ENCODE data around the gene SLC38A7. TPM values are rescaled to one million over a fixed set of nuclear protein-coding genes. Genes with fewer than 3 reads are reported as not detected.

SLC38A7 gene
- total and polyA plus RNA-seq, 9 donors = 3.3 to 14.6 (median 9.7) TPM

DNA sequence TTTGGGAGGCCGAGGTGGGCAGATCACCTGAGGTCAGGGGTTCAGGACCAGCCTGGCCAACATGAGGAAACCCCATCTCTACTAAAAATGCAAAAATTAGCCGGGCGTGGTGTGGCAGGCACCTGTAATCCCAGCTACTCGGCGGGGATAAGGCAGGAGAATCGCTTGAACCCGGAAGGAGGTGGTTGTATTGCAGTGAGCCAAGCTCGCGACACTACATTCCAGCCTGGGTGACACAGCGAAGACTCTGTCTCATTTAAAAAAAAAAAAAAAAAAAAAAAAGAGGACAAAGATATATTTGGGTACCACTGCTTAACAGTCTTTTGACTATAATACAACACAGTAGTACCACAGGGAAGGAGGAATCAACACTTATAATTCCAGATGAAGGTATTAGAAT, 64.2 kb downstream of the SLC38A7 start:
- TF ChIP-seq, protein P1, sequence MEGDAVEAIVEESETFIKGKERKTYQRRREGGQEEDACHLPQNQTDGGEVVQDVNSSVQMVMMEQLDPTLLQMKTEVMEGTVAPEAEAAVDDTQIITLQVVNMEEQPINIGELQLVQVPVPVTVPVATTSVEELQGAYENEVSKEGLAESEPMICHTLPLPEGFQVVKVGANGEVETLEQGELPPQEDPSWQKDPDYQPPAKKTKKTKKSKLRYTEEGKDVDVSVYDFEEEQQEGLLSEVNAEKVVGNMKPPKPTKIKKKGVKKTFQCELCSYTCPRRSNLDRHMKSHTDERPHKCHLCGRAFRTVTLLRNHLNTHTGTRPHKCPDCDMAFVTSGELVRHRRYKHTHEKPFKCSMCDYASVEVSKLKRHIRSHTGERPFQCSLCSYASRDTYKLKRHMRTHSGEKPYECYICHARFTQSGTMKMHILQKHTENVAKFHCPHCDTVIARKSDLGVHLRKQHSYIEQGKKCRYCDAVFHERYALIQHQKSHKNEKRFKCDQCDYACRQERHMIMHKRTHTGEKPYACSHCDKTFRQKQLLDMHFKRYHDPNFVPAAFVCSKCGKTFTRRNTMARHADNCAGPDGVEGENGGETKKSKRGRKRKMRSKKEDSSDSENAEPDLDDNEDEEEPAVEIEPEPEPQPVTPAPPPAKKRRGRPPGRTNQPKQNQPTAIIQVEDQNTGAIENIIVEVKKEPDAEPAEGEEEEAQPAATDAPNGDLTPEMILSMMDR (IDR thresholded peaks at IDR 0.05) = no peak
- TF ChIP-seq EP300 (IDR thresholded peaks at IDR 0.05) (no peak), POLR2A (IDR thresholded peaks at IDR 0.05) (no peak)
- DNase-seq = no peak
- Histone ChIP-seq H3K36me3 (no peaks in the 10 kb centered on the region), H3K9me3 (no peaks in the 10 kb centered on the region), H3K27me3 (no peaks in the 10 kb centered on the region), H3K27ac (no peak overlapping the region), H3K4me3 (no peak overlapping the region), H3K4me1 (ENCODE audit: insufficient read depth) (peaks cover 2% of the 10 kb centered on the region)
- WGBS, 3 donors = 90 to 93% (median 93%) methylated on average over 10 of the region's 10 CpGs
- intact Hi-C loops (cut with DNase I) = loop anchor here in 1 of 4 donors (10.0 kb wide), 1 partner anchor 106 kb away; the partner anchor contains the start of gene SETD6

DNA sequence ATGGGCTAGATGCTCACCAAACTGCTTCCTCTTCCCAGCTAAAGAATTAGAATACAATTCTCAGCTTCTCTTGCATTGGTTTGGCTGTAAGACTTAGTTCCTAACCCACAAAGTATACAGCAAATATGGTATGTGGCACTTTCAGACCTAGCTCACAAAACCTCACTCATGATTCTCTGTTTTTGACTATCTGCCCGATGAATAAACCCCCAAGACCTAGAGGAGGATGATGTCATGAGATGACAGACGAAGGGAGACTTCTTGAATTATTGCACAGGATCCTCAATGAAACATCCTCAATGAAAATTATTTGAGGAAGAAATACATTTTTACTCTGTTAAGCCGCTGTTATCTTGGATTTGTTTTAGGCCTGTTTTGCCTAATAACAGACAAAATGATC, 69.3 kb downstream of the SLC38A7 start:
- DNase-seq = no peak
- Histone ChIP-seq H3K36me3 (no peaks in the 10 kb centered on the region), H3K9me3 (no peaks in the 10 kb centered on the region), H3K27ac (no peak overlapping the region), H3K27me3 (no peaks in the 10 kb centered on the region), H3K4me3 (no peak overlapping the region), H3K4me1 (ENCODE audit: insufficient read depth) (peaks cover 7% of the 10 kb centered on the region)
- WGBS, 3 donors = 47 to 77% (median 54%) methylated on average over 3 of the region's 3 CpGs
- intact Hi-C loops (cut with DNase I) = no loop called here
- TF ChIP-seq EP300 (IDR thresholded peaks at IDR 0.05) (no peak), POLR2A (IDR thresholded peaks at IDR 0.05) (no peak)
- TF ChIP-seq, protein P1 (IDR thresholded peaks at IDR 0.05) = no peak

Other genes starting within 250 kb of the SLC38A7 start
- 10 to 100 TPM in 1 of 7 donors, 1 to 10 TPM in 6; 1.6 to 10.5 (median 2.6) TPM for gene NDRG4, start 184.6 kb downstream of the SLC38A7 start, total RNA-seq
- gene NDRG4, start 184.6 kb downstream of the SLC38A7 start, polyA plus RNA-seq = 1 to 10 TPM; 3.7 to 5.5 TPM
- gene SETD6, start 169.3 kb downstream of the SLC38A7 start, total RNA-seq = 10 to 100 TPM; 16.5 to 28.4 (median 19.3) TPM
- 10 to 100 TPM; 12.5 to 14.8 TPM for gene SETD6, start 169.3 kb downstream of the SLC38A7 start, polyA plus RNA-seq
- gene CNOT1, start 54.9 kb downstream of the SLC38A7 start, total RNA-seq = 100 to 1,000 TPM in 5 of 7 donors, 10 to 100 TPM in 2; 64.7 to 145 (median 126) TPM
- 100 to 1,000 TPM in 1 of 2 donors, 10 to 100 TPM in 1; 63.8 to 105 TPM for gene CNOT1, start 54.9 kb downstream of the SLC38A7 start, polyA plus RNA-seq
- 10 to 100 TPM; 23.7 to 63.9 (median 53.9) TPM for gene GOT2, start 49.5 kb upstream of the SLC38A7 start, total RNA-seq
- gene GOT2, start 49.5 kb upstream of the SLC38A7 start, polyA plus RNA-seq = 100 to 1,000 TPM in 1 of 2 donors, 10 to 100 TPM in 1; 31.9 to 121 TPM